ENCODE results near the gene LYRM4. TPM values are rescaled to one million over a fixed set of nuclear protein-coding genes. Genes with fewer than 3 reads are reported as not detected.

The LYRM4 gene
- total RNA-seq, 2 experiments from 2014 or later: 24.8 to 28.1 TPM

DNA sequence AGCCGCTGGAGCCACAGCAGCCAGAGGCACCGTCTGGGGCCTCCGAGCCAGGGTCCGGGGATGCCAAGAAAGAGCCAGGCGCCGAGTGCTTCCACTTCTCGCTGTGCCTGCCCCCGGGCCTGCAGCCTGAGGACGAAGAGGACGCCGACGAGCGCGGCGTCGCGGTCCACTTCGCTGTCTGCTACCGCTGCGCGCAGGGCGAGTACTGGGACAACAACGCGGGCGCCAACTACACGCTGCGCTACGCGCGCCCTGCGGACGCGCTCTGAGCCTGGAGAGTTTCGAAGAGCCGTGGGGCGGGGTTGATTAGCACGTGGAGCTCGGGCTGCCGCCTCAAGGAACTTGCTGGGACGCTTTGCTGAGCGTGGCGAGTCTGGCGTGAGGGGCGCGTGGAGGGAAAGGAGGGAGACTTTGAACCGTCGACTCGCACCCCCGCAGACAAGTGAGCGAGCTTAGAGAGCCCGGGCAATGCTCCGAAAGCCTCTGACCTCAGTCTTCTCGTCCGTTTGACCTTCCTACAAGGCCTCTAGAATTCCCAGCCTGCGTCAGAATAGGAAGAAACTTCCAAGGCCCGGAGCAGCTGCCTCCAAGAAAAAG is 174.4 kb downstream of the LYRM4 start:
- TF ChIP-seq, protein P1, sequence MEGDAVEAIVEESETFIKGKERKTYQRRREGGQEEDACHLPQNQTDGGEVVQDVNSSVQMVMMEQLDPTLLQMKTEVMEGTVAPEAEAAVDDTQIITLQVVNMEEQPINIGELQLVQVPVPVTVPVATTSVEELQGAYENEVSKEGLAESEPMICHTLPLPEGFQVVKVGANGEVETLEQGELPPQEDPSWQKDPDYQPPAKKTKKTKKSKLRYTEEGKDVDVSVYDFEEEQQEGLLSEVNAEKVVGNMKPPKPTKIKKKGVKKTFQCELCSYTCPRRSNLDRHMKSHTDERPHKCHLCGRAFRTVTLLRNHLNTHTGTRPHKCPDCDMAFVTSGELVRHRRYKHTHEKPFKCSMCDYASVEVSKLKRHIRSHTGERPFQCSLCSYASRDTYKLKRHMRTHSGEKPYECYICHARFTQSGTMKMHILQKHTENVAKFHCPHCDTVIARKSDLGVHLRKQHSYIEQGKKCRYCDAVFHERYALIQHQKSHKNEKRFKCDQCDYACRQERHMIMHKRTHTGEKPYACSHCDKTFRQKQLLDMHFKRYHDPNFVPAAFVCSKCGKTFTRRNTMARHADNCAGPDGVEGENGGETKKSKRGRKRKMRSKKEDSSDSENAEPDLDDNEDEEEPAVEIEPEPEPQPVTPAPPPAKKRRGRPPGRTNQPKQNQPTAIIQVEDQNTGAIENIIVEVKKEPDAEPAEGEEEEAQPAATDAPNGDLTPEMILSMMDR (IDR thresholded peaks at IDR 0.05): no peak
- Histone ChIP-seq H3K4me1 (ENCODE audit: insufficient read depth, low read length) (peaks cover 10% of the 10 kb centered on the region), H3K27me3 (ENCODE audit: control insufficient read depth in 1 of 2, insufficient read depth in 2 of 2, low read length in 2 of 2) (peaks cover 37 to 65% of the 10 kb centered on the region in 2 experiments), H3K4me3 (ENCODE audit: low read length) (no peak overlapping the region), H3K9me3 (ENCODE audit: control insufficient read depth in 1 of 2, insufficient read depth in 1 of 2, low read length in 2 of 2) (peaks cover 0 to 12% of the 10 kb centered on the region in 2 experiments), H3K27ac (ENCODE audit: low read depth in 1 of 2, low read length in 2 of 2) (no peak overlapping the region), H3K36me3 (ENCODE audit: insufficient read depth, low read length) (no peaks in the 10 kb centered on the region)
- DNase-seq: no peak
- ATAC-seq (ENCODE audit: poor library complexity): no peak
- intact Hi-C loops (cut with DNase I, micrococcal nuclease): no loop called here
- H3K36me3 Mint-ChIP-seq (ENCODE audit: low read depth): no peaks in the 10 kb centered on the region
- H3K4me3 Mint-ChIP-seq: no peak overlapping the region
- CTCF ChIA-PET: no interaction called here
- peaks cover 64% of the 10 kb centered on the region for H3K27me3 Mint-ChIP-seq
- POLR2A ChIA-PET: no interaction called here
- H3K27ac Mint-ChIP-seq: no peak overlapping the region
- H3K9me3 Mint-ChIP-seq: no peaks in the 10 kb centered on the region
- peaks cover 10% of the 10 kb centered on the region for H3K4me1 Mint-ChIP-seq (ENCODE audit: low read depth)

DNA sequence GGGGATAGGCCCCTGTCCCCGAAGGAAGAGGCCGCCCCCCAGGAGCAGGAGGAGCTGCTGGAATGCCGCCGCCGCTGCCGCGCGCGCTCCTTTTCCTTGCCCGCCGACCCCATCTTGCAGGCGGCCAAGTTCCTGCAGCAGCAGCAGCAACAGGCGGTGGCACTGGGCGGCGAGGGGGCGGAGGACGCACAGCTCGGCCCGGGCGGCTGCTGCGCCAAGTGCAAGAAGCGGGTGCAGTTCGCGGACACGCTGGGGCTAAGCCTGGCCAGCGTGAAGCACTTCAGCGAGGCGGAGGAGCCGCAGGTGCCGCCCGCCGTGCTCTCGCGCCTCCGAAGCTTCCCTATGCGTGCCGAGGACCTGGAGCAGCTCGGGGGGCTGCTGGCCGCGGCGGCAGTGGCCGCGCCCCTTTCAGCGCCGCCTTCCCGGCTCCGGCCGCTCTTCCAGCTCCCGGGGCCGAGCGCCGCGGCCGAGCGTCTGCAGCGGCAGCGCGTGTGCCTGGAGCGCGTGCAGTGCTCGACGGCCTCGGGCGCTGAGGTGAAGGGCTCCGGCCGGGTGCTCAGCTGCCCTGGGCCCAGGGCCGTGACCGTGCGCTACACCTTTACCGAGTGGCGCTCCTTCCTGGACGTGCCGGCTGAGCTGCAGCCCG is 175.0 kb downstream of the LYRM4 start:
- Mint-ChIP-seq H3K4me3 (no peak overlapping the region), H3K4me1 (ENCODE audit: low read depth) (peaks cover 4% of the 10 kb centered on the region), H3K9me3 (no peaks in the 10 kb centered on the region), H3K36me3 (ENCODE audit: low read depth) (no peaks in the 10 kb centered on the region), H3K27ac (no peak overlapping the region), H3K27me3 (peaks cover 61% of the 10 kb centered on the region)
- DNase-seq (peak in 1 of 14 experiments; percentile 17), ATAC-seq (ENCODE audit: poor library complexity) (no peak)
- ChIA-PET POLR2A (no interaction called here), CTCF (no interaction called here)
- H3K36me3 ChIP-seq (ENCODE audit: insufficient read depth, low read length): no peaks in the 10 kb centered on the region
- H3K27me3 ChIP-seq (ENCODE audit: control insufficient read depth in 1 of 2, insufficient read depth in 2 of 2, low read length in 2 of 2): peaks cover 33 to 65% of the 10 kb centered on the region in 2 experiments
- peaks cover 0 to 12% of the 10 kb centered on the region in 2 experiments for H3K9me3 ChIP-seq (ENCODE audit: control insufficient read depth in 1 of 2, insufficient read depth in 1 of 2, low read length in 2 of 2)
- H3K27ac ChIP-seq (ENCODE audit: low read depth in 1 of 2, low read length in 2 of 2): no peak overlapping the region
- intact Hi-C loops (cut with DNase I, micrococcal nuclease): no loop called here
- TF ChIP-seq, protein P1 (IDR thresholded peaks at IDR 0.05): no peak
- peaks cover 10% of the 10 kb centered on the region for H3K4me1 ChIP-seq (ENCODE audit: insufficient read depth, low read length)
- no peak overlapping the region for H3K4me3 ChIP-seq (ENCODE audit: low read length)

DNA sequence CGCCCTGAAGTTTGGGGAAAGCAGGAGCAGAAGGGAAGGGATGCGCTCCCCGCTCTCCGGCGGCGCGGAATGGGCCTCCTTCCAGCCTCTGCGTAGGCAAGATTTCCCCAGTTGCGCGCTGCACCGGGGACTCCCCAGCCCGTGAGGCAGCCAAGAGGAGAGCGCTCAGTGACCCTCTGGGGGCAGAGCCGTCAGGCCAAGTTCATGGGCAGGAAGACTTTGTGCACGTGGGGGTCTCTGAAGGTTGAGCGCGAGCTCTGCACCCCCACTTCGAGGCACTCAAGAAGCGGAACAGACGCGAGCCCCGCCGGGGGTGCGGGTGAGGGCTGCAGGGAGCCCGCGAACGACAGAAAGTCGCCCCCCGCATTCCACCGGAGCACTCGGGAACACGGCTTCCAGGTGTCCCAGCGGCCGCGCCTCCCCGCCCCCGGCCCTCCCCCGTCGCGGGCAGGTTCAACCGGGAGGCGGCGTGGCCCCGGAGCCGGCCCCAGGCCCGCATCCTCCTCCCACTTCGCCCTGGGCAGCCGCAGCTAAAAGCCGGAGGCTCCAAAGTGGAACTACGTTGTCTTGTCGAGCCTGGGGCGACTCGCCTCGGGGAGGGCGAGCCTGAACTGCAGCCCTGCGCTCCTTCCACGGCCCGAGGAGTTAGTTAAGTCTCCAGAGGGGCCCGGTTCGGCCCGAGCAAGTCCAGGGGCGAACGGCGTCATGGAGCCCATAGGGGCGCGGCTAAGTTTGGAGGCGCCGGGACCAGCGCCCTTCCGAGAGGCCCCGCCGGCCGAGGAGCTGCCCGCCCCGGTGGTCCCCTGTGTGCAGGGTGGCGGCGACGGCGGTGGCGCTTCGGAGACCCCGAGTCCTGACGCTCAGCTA is 175.7 kb downstream of the LYRM4 start, which contains the start of gene PPP1R3G:
TSS of gene PPP1R3G (plus strand) at position 561 of the 867 bp plus-strand sequence. CDS start at position 706, 145 bp downstream.
- Histone ChIP-seq H3K9me3 (ENCODE audit: control insufficient read depth in 1 of 2, insufficient read depth in 1 of 2, low read length in 2 of 2) (peaks cover 0 to 12% of the 10 kb centered on the region in 2 experiments), H3K27me3 (ENCODE audit: control insufficient read depth in 1 of 2, insufficient read depth in 2 of 2, low read length in 2 of 2) (peaks cover 29 to 65% of the 10 kb centered on the region in 2 experiments), H3K4me3 (ENCODE audit: low read length) (peak within 1 kb of the TSS; percentile 12), H3K4me1 (ENCODE audit: insufficient read depth, low read length) (peaks cover 10% of the 10 kb centered on the region), H3K36me3 (ENCODE audit: insufficient read depth, low read length) (no peaks in the 10 kb centered on the region), H3K27ac (ENCODE audit: low read depth in 1 of 2, low read length in 2 of 2) (no peak within 1 kb of the TSS)
- ATAC-seq (ENCODE audit: poor library complexity): no peak
- ChIA-PET POLR2A (no interaction called here), CTCF (no interaction called here)
- Mint-ChIP-seq H3K9me3 (no peaks in the 10 kb centered on the region), H3K27me3 (peaks cover 55% of the 10 kb centered on the region), H3K27ac (no peak within 1 kb of the TSS), H3K4me3 (no peak within 1 kb of the TSS), H3K36me3 (ENCODE audit: low read depth) (no peaks in the 10 kb centered on the region), H3K4me1 (ENCODE audit: low read depth) (no peaks in the 10 kb centered on the region)
- TF ChIP-seq, protein P1 (IDR thresholded peaks at IDR 0.05): no peak
- peak in 2 of 14 experiments; percentile 33 to 37 for DNase-seq
- intact Hi-C loops (cut with DNase I, micrococcal nuclease): no loop called here

All from CD4-positive, alpha-beta T cell (primary cell).